Neural progenitor cell (in vitro differentiated cells): ENCODE data around the gene DOHH.

Source experiments
- CTCF ChIP-seq: fragments of 200-600 bp; sonication (generic); IDR thresholded peaks from 2 replicates; pipeline ENCODE4 v1.5.1; 2017; ENCODE audit warnings: antibody characterized with exemption, mild to moderate bottlenecking
- EZH2phosphoT487 ChIP-seq: fragments of 200-600 bp; sonication (generic); IDR thresholded peaks from 2 replicates; pipeline ENCODE4 v1.6.1; 2017; ENCODE audit warnings: antibody characterized with exemption

GRCh38 chr19:3482507-3483225 lies 17.8 kb downstream of the DOHH start:
- TF ChIP-seq CTCF (no peak), EZH2phosphoT487 (no peak)
